ENCODE measurements around the gene SGSM1.

SGSM1 gene

DNA sequence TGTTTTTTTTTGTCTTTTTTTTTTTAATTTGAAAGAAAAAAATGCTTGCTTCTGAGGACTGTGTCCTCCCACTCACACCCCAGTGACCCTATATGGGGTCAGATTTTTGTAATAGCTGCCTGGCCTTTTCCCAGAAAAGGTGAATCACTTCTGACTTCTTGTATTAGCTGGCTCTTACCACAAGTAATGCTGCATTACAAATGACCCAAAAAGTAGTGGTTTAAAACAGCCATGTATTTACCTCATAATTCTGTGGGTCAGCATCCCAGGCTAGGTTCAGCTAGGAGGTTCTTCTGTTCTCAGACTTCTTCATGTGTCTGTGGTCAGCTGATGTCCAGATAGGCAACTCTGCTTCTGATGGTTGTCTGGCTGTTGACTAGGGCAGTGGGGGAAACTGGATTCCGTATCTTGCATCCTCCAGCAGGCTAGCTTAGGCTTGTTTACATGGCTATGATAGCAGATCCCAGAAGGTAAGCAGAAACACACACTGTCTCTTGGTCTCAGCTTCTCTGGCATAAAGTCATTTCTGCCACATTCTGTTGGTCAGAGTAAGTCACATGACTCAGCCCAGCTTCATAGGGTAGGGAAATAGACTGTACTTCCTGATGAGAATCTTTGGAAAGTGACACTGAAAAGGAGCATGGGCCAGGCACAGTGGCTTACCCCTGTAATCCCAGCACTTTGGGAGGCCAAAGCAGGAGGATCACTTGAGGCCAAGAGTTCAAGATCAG, 121.0 kb downstream of the SGSM1 start:
- no peak overlapping the region for H3K4me3 ChIP-seq (ENCODE audit: low read depth, low read length)
- TF ChIP-seq, protein P1, sequence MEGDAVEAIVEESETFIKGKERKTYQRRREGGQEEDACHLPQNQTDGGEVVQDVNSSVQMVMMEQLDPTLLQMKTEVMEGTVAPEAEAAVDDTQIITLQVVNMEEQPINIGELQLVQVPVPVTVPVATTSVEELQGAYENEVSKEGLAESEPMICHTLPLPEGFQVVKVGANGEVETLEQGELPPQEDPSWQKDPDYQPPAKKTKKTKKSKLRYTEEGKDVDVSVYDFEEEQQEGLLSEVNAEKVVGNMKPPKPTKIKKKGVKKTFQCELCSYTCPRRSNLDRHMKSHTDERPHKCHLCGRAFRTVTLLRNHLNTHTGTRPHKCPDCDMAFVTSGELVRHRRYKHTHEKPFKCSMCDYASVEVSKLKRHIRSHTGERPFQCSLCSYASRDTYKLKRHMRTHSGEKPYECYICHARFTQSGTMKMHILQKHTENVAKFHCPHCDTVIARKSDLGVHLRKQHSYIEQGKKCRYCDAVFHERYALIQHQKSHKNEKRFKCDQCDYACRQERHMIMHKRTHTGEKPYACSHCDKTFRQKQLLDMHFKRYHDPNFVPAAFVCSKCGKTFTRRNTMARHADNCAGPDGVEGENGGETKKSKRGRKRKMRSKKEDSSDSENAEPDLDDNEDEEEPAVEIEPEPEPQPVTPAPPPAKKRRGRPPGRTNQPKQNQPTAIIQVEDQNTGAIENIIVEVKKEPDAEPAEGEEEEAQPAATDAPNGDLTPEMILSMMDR (IDR thresholded peaks at IDR 0.05; ENCODE audit: low read depth, low read length) = no peak

DNA sequence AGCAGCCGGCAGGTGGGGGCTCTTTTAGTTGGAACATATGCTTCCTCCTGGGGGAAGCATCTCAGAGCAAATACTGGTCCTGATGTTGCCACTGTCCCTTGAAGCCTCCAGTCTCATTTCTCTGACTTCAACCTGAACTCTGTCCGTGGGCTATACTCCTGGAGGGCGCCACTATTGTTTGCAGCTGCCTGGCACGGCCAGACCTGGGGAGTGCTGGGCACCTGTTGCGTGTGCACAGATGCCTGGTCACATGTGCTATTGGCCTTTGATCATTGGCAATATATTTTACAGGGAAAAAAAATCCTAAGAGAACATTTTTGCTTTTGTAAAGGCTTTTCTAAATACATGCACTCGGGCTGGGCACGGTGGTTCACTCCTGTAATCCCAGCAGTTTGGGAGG, 122.3 kb downstream of the SGSM1 start:
- no peak overlapping the region for H3K4me3 ChIP-seq (ENCODE audit: low read depth, low read length)
- TF ChIP-seq, protein P1 (IDR thresholded peaks at IDR 0.05; ENCODE audit: low read depth, low read length) = no peak

DNA sequence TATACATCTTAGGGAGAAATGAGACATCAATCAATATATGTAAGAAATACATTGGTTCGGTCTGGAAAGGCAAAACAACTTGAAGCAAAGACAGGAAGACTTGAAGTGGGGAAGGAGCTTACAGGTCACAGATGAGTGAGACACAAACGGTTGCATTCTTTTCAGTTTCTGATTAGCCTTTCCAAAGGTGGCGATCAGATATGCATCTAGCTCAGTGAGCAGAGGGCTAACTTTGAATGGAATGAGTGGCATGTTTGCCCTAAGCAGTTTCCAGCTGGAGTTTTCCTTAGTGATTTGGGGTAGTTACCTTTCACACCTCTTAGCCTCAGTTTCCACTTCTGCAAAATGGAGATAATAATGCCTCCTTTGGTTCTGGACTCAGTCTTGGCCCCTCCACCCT, 124.7 kb downstream of the SGSM1 start:
- H3K4me3 ChIP-seq (ENCODE audit: low read depth, low read length) = no peak overlapping the region
- TF ChIP-seq, protein P1 (IDR thresholded peaks at IDR 0.05; ENCODE audit: low read depth, low read length) = no peak

DNA sequence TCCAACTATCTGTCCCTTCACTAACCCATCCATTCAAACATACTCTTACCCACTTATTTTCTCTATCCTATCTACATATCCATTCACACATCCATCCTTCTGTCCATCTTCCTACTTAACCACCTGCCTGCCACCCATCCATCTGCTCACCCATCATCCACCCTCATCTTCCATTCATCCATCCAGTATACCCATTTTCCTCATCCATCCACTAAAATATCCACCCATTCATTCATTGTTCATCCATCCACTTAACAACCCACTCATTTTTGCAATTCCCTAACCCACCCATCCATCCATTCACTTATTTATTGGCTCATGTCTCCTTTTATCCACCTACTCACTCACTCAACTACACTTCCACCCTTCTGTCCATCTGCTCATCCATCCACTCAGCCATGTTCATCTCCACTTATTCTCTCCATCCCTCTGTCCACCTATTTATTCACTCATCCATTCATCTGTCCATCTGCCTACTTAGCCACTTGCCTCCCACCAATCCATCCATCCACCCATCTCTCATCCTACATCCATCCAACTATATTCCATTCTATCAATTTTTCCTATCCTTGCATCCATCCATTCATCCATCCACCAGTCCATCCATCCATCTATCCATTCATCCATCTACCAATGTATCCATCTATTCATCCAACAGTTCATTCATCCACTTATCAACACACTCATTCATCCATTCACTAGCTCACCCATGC, 129.9 kb downstream of the SGSM1 start:
- TF ChIP-seq, protein P1 (IDR thresholded peaks at IDR 0.05; ENCODE audit: low read depth, low read length) = no peak

DNA sequence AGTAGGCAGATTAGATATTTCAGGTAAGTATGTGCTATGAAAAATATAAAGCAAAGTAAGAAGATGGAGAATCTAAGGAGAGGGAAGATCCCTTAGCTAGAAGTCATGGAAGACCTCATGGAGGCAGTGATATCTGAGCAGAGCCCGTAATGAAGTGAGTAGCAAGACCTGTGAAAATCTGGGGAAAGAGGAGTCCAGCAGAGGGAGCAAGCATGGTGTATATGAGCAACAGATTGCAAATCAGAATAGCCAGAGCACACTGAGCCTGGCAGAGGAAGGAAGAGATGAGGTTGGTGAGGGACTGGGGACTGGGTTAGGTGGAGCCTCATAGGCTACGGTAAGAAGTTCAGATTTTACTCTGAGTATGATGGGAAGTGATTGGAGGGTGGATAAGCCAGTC, 131.1 kb downstream of the SGSM1 start:
- TF ChIP-seq, protein P1 (IDR thresholded peaks at IDR 0.05; ENCODE audit: low read depth, low read length) = no peak

More for the DNA sequence above, 129.9 kb downstream of the SGSM1 start:
- H3K4me3 ChIP-seq (ENCODE audit: low read depth, low read length) = no peak overlapping the region

DNA sequence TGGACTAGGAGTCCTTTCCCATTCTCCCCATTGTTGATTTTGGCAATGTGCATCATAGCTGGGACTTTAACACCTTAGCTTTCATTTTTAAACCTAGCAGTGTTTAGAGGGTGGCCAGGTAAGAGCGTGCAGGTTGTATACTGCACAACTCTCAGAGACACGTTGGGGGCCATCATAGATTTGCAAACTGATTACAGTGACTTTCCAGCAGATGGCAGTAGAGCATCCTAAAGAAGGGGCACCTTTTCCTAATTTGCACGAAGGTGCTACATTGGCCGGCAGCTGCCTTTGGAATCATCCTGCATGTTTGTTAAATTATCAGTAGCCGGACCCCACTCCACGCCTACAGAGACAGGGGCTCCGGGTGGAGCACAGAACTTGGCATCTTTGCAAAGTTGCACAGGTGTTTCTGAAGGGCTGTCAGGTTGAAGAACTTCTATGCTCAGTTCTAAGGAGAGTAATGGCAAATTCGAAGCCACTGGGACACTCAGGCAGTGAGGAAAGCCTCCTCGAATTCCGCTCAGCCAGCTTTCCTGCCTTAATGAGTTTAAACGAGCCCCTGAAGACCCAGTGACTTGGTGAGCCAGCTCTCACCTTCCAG, 132.8 kb downstream of the SGSM1 start:
- H3K4me3 ChIP-seq (ENCODE audit: low read depth, low read length) = no peak overlapping the region
- TF ChIP-seq, protein P1 (IDR thresholded peaks at IDR 0.05; ENCODE audit: low read depth, low read length) = peak; percentile 32

More for the DNA sequence above, 131.1 kb downstream of the SGSM1 start:
- no peak overlapping the region for H3K4me3 ChIP-seq (ENCODE audit: low read depth, low read length)

DNA sequence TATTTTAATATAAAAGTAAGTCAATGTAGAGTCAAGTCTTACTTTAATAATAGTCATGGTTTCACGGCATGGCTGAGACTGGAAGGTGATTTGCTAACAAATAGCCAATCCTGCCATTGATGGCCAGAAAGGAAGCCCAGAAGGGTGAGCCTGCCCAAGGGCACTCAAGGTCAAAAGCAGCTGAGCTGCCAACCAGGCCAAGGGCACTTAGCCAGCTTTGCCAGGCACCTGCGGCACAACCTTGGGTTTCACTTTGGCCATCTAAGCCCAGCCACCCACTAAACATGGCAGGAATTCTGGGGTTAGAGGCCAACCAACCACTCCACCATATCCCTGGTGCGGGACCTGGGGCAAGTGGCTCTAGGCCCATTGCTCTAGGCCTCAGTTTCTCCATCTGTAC, 136.3 kb downstream of the SGSM1 start:
- no peak overlapping the region for H3K4me3 ChIP-seq (ENCODE audit: low read depth, low read length)
- TF ChIP-seq, protein P1 (IDR thresholded peaks at IDR 0.05; ENCODE audit: low read depth, low read length) = no peak
